ENCODE measurements around the gene OR7C2.

The OR7C2 gene

DNA sequence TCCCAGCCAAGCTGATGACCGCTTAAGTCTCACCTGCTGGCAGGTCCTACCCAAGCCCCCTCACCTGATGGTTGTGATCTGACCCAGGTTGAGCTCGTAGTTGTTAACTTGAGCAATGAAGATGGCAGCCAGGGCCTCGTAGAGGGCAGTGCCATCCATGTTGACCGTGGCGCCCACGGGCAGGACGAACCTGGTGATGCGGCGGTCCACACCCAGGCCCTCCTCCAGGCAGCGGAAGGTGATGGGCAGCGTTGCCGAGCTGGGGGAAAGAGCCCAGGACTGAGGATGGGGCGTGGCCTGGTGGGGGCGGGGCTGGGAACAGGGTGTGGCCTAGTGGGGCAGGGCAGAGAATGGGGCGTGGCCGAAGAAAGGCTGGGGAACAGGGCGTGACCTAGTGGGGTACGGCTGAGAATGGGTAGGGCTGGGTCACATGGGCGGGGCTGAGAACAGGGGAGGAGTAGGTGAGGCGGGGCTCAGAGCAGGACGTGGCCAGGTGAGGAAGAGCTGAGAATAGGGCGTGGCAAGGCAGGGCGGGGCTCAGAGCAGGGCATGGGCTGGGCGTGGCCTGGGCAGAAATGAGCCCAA, 12.9 kb downstream of the OR7C2 start:
- no peak for DNase-seq (ENCODE audit: low spot score)
- in situ Hi-C loops (cut with MboI; ENCODE audit: low pct_unique_long_range_greater_than_20kb, low sequenced_read_pairs, unreplicated experiment), result no loop called here
- TF ChIP-seq, protein P1, sequence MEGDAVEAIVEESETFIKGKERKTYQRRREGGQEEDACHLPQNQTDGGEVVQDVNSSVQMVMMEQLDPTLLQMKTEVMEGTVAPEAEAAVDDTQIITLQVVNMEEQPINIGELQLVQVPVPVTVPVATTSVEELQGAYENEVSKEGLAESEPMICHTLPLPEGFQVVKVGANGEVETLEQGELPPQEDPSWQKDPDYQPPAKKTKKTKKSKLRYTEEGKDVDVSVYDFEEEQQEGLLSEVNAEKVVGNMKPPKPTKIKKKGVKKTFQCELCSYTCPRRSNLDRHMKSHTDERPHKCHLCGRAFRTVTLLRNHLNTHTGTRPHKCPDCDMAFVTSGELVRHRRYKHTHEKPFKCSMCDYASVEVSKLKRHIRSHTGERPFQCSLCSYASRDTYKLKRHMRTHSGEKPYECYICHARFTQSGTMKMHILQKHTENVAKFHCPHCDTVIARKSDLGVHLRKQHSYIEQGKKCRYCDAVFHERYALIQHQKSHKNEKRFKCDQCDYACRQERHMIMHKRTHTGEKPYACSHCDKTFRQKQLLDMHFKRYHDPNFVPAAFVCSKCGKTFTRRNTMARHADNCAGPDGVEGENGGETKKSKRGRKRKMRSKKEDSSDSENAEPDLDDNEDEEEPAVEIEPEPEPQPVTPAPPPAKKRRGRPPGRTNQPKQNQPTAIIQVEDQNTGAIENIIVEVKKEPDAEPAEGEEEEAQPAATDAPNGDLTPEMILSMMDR (IDR thresholded peaks at IDR 0.05; ENCODE audit: extremely low read depth, insufficient read depth, missing control alignments), result no peak

DNA sequence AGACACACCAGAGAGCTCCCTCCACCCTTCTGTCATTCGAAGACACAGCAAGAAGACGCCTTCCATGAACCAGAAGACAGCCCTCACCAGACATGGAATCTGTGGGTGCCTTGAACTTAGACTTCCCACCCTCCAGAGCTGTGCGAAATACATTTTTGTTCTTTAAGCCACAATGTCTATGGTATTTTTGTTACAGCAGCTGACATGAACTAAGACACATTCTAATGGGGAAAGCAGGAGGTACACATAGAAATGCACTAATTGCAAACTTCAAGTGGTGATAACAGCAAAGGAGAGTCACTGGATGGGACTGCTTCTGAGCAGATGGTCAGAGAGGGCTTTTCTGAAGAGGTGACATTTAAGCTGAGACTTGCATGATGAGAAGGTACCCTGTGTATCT, 16.2 kb downstream of the OR7C2 start:
- TF ChIP-seq, protein P1 (IDR thresholded peaks at IDR 0.05; ENCODE audit: extremely low read depth, insufficient read depth, missing control alignments), result no peak
- in situ Hi-C loops (cut with MboI; ENCODE audit: low pct_unique_long_range_greater_than_20kb, low sequenced_read_pairs, unreplicated experiment), result no loop called here
- DNase-seq (ENCODE audit: low spot score), result no peak

DNA sequence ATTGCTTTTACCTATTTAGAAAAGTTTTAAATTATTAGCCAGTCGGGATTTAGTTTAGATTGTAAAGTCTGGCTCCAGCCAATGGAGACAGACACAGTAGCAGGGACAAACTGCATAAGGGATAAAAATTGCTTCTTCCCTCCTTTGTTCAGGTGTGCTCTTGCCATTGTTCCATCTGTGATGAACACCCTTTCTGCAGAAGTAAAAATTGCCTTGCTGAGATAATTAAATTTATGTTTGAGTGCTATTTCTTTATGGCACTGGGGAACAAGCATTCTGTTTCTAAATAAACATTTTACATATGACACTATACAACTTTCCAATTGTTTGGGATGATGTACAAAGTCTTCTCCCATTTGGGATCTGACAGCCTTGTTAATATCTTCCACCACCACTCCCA, 18.0 kb downstream of the OR7C2 start:
- in situ Hi-C loops (cut with MboI; ENCODE audit: low pct_unique_long_range_greater_than_20kb, low sequenced_read_pairs, unreplicated experiment), result no loop called here
- TF ChIP-seq, protein P1 (IDR thresholded peaks at IDR 0.05; ENCODE audit: extremely low read depth, insufficient read depth, missing control alignments), result no peak
- no peak for DNase-seq (ENCODE audit: low spot score)

DNA sequence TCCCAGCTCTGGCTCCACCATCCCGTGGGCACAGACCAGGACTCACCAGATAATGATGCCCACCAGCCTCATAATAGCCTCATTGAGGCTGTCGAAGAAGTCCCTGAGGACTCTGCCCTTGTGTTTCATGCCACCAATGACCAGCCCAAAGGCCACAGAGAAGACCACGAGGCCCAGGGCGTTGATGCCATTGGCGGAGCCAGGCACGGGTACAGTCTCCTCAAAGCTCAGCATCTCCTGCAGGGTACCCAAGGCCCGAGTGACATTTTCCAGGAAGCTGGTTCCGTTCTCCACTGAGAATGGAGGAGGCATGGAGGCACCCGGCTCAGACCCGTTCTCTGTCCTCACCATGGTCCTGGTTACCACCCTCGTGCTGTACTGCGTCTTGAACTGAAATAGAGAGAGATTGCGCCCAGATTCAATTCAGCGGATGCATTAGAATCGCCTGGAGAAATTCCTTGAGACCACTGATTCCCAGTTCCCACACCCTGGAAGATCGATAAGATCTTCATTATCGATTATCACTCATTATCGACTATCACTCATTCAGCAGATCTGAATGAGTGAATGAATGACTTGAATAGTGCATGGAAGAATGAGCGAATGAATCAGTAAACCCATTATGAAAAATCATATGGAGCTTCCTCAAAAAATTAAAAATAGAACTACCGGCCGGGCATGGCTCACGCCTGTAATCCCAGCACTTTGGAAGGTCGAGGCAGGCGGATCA, 20.8 kb downstream of the OR7C2 start:
- in situ Hi-C loops (cut with MboI; ENCODE audit: low pct_unique_long_range_greater_than_20kb, low sequenced_read_pairs, unreplicated experiment), result no loop called here
- no peak for DNase-seq (ENCODE audit: low spot score)
- TF ChIP-seq, protein P1 (IDR thresholded peaks at IDR 0.05; ENCODE audit: extremely low read depth, insufficient read depth, missing control alignments), result no peak

DNA sequence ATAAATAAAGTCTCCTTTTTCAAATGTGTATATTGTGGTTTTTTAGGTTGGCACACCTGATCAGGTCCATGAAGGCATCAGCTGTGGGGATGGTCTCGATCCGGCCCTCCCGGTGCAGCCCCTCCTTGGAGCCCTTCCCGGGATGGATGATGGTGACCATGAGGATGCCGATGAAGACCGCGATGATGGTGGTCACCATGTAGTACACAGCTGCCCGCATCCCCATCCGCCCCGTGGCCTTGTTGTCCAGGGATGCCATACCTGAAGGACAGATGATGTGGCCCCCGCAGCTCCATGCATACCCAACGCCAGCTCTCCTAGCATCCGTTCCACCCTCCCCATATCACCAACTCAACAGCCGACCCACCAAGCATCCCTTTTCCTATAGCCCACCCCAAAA, 27.0 kb downstream of the OR7C2 start:
- no peak for DNase-seq (ENCODE audit: low spot score)
- in situ Hi-C loops (cut with MboI; ENCODE audit: low pct_unique_long_range_greater_than_20kb, low sequenced_read_pairs, unreplicated experiment), result no loop called here
- TF ChIP-seq, protein P1 (IDR thresholded peaks at IDR 0.05; ENCODE audit: extremely low read depth, insufficient read depth, missing control alignments), result no peak

DNA sequence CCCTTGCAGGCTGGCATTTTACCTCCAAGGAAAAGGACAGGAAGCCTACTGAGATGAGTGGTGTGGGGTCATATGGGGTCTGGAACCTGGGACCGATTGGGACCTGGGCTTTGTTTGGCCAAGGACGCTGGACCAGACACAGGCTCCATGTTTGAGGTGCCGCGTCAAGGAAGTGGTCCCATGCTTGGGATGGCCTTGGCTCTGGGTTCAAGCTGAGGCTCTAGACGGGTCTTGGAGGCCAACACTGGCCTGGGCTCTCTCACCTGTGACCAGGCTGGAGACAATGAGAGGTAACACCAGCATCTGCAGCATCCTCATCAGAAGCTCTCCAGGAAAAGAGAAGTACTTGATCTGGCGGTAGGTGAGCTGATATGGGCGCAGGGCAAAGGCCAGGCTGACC, 30.2 kb downstream of the OR7C2 start:
- no peak for DNase-seq (ENCODE audit: low spot score)
- TF ChIP-seq, protein P1 (IDR thresholded peaks at IDR 0.05; ENCODE audit: extremely low read depth, insufficient read depth, missing control alignments), result no peak
- in situ Hi-C loops (cut with MboI; ENCODE audit: low pct_unique_long_range_greater_than_20kb, low sequenced_read_pairs, unreplicated experiment), result no loop called here

Data from GM13977 (cell line).